GM18867 (cell line): ENCODE data around the gene KCNAB3.

ENCODE experiments used
- ATAC-seq: cut with Tn5 transposase; IDR thresholded peaks from one replicate; pipeline ENCODE4 v1.9.1; 2021; ENCODE audit warnings: mild to moderate bottlenecking, moderate library complexity; ENCODE audit not compliant: unreplicated experiment

The KCNAB3 gene

GRCh38 chr17:7903154-7904103 lies 26.2 kb downstream of the KCNAB3 start:
- ATAC-seq = no peak

DNA sequence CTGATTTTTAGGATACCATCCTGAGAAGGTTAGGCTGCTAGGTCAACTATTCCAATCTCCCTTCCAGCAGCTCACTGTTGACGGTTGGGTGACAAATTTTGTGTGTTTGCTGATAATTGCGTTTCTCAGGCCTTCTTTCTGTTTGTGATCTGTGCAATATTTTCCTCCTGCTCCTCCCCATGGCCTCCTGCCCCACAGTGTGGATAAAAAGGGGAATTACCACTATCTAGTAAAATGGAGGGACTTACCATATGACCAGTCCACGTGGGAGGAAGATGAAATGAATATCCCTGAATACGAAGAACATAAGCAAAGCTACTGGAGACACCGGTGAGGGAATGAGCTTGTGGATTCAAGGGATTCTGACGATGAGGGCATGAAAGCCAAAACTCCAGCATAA lies 31.9 kb downstream of the KCNAB3 start:
- no peak for ATAC-seq

DNA sequence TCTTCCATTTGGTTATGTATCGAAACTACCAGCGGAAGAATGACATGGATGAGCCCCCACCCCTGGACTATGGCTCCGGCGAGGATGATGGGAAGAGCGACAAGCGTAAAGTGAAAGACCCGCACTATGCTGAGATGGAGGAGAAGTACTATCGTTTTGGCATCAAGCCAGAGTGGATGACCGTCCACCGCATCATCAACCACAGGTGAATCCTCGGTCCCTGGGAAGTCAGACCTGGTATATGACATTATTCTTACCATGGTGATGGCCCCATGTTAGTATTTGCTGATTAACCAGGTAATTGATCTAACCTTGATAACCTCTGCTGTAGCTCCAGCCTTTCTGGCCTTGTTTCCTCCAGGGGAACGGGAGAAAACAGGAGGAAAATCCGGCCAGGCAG lies 32.6 kb downstream of the KCNAB3 start:
- no peak for ATAC-seq

DNA sequence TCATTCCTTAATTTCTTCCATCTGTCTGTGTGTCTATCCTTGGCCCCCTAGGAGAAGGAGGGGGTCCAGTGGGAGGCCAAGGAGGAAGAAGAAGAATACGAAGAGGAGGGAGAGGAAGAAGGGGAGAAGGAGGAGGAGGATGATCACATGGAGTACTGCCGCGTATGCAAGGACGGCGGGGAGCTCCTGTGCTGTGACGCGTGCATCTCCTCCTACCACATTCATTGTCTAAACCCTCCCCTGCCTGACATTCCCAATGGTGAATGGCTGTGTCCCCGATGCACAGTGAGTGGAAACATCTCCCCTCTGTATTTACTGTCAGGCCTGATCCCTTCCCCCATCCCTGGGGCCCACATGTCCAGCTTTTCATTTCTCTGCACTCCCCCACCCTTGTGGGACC lies 34.8 kb downstream of the KCNAB3 start:
- ATAC-seq = no peak

GRCh38 chr17:7894226-7894625 lies 35.4 kb downstream of the KCNAB3 start:
- ATAC-seq = no peak

DNA sequence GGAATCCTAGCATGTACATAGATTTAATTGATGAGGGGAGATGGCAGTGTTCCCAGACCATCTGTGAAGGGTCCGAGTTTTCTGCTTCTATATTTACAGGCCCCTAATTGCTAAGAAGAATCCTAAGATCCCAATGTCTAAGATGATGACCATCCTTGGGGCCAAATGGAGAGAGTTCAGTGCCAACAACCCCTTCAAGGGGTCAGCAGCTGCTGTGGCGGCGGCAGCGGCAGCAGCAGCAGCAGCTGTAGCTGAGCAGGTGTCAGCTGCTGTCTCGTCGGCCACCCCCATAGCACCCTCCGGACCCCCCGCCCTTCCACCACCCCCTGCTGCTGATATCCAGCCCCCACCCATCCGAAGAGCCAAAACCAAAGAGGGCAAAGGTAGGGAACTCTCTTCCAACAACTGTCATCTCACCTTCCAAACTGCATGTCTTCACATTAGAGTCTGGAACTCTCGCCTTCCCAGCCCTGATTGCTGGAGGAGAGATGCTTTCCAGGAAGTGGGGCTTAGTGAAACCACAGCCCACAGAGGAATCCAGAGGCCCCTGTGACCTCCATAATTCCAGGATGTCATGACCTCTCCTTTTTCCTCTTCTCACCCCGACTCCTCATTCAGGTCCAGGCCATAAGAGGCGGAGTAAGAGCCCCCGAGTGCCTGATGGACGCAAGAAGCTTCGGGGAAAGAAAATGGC lies 36.3 kb downstream of the KCNAB3 start:
- no peak for ATAC-seq

- no peak for ATAC-seq
These were observed 40.3 kb downstream of the KCNAB3 start for GRCh38 chr17:7889166-7889955.

- no peak for ATAC-seq
These were observed 41.3 kb downstream of the KCNAB3 start, which contains the start of gene CHD3 for GRCh38 chr17:7888184-7888920. Gene CHD3, plus strand, starts transcription at chr17:7888789. Its CDS starts 212 bp downstream, at chr17:7889001.

- peak; percentile 41 for ATAC-seq
These were observed 42.0 kb downstream of the KCNAB3 start for GRCh38 chr17:7887482-7888183.

- ATAC-seq = no peak
These were observed 42.6 kb downstream of the KCNAB3 start for GRCh38 chr17:7887038-7887481.

- ATAC-seq = no peak
These were observed 43.2 kb downstream of the KCNAB3 start for GRCh38 chr17:7886227-7887037.

DNA sequence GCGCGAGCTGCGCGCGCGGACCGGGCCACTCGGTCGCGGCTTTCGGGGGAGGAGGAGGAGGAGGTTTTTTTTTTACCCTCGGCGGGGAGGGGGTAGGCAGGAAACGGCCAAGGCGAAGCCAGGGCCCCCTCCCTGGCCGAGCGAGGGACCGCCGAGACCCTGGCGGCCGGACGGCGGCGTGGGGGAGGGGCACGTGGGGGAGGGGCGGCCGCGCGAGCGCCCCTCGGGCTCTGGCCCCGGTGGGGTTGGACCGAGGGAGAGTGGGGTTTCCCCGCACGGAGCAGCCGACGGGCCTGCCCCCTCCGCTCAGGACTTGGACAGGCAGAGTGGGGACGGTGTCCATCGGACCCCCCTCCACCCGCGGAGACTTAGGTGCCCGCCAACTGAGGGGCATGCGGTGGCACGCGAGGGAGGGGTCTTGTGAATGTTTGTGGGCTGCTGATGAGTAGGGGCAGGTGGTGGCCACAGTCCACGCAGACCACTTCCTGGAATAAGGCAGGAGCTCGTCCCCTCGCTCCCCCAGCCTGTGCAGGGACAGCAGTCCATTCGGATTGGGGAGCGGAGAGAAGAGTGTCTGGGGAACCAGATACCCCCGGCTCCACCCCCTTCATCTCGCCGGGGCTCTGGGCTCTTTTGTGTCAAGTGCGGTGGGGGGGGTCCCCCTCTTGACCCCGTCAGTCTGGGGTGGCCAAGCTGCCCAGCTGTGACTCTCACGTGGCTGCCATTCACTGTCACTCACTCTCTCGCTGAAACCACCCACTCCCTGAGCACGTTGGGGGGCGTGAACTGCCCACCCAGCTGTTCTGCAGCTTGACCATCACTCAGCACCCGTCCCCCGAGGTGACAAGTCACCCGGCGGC lies 44.1 kb downstream of the KCNAB3 start:
- no peak for ATAC-seq

- ATAC-seq = no peak
These were observed 44.9 kb downstream of the KCNAB3 start for GRCh38 chr17:7884581-7885366.

DNA sequence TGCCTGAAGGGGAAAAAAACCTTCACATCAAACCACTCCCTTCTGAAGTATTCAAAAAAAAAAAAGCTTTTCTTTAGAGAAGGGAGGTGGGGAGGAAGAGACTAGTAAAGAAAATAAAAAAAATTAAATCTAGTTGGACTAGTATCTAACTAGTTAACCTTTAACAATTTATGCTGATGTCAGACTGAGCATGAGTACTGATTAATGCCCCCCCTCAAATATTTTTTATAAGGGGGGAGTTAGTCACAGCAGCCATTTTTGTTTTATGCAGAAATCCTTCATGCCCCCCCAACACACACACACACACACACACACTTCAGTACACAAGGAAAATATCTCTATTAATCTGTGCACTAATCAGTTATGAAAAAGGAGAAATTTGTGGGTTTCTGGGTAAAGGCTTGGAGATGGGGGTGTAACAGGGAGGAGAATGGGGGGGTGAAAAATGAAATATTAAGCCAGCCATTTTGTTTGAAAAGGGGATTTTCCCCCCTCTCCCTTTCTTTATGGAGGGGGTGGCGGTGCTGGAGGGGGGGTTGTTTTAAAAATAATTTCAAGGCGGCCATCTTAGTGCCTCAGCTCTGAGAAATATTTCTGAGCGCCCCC lies 45.8 kb downstream of the KCNAB3 start:
- no peak for ATAC-seq

GRCh38 chr17:7882629-7883028 lies 47.0 kb downstream of the KCNAB3 start:
- ATAC-seq = no peak

- no peak for ATAC-seq
These were observed 47.6 kb downstream of the KCNAB3 start for GRCh38 chr17:7882068-7882467.
